Neural cell (in vitro differentiated cells): ENCODE data around the gene PRDM13.

ENCODE experiments used
- CTCF ChIP-seq: fragments of 450-650 bp; IDR thresholded peaks from 2 replicates; pipeline ENCODE4 v1.5.1; 2014; ENCODE audit warnings: antibody characterized with exemption, mild to moderate bottlenecking, moderate library complexity; ENCODE audit not compliant: poor library complexity, severe bottlenecking
- POLR2AphosphoS5 ChIP-seq: IDR thresholded peaks from 2 replicates; pipeline ENCODE4 v1.6.1; 2012
- SMC3 ChIP-seq: fragments of 450-650 bp; conservative IDR thresholded peaks from 2 replicates; pipeline ENCODE4 v1.6.1; 2014; ENCODE audit warnings: antibody characterized with exemption, mild to moderate bottlenecking, moderate library complexity; ENCODE audit not compliant: poor library complexity

- TF ChIP-seq CTCF = no peak
- no peak for TF ChIP-seq POLR2AphosphoS5
- no peak for TF ChIP-seq SMC3
Observed at GRCh38 chr6:99661870-99662269, 55.2 kb downstream of the PRDM13 start.
